ENCODE results near the gene NOL7. TPM values are rescaled to one million over a fixed set of nuclear protein-coding genes. Genes with fewer than 3 reads are reported as not detected.

NOL7 gene
- total and polyA plus RNA-seq, 9 of the 15 experiments (the other 6 are each of a cell fraction or from before 2014, with no cell fraction given), result 19.4 to 235 (median 157) TPM

- 0 out of 2 replicates have a peak, but pooled peaks have one; percentile 42 for TF ChIP-seq PKNOX1 (IDR thresholded peaks at IDR 0.05)
- TF ChIP-seq TCF7L2 (IDR thresholded peaks at IDR 0.05; ENCODE audit: low read depth, low read length), result no peak
- TF ChIP-seq PCBP2 (IDR thresholded peaks at IDR 0.05; ENCODE audit: low read depth, low read length, poor library complexity, severe bottlenecking), result no peak
- peak; percentile 65; the same call in 1 of the 2 replicates for TF ChIP-seq USF2 (CRISPR knock-in tag; IDR thresholded peaks at IDR 0.05)
- TF ChIP-seq MCM3 (IDR thresholded peaks at IDR 0.05), result no peak
- no peak for TF ChIP-seq THRAP3 (IDR thresholded peaks at IDR 0.05; ENCODE audit: borderline replicate concordance)
- TF ChIP-seq SIRT6 (IDR thresholded peaks at IDR 0.05; ENCODE audit: low read depth, low read length), result no peak
- TF ChIP-seq RBM25 (IDR thresholded peaks at IDR 0.05; ENCODE audit: low read depth, low read length, severe bottlenecking), result no peak
- TF ChIP-seq RHOXF2B (CRISPR knock-in tag; conservative IDR thresholded peaks at IDR 0.05), result peak; percentile 79; the same call in 1 of the 2 replicates
- no peak for TF ChIP-seq ZHX1 (conservative IDR thresholded peaks at IDR 0.05; ENCODE audit: low read length)
- TF ChIP-seq E4F1 (CRISPR knock-in tag; IDR thresholded peaks at IDR 0.05; ENCODE audit: borderline replicate concordance), result no peak
- peak; percentile 86 for TF ChIP-seq GTF2E2 (tag; IDR thresholded peaks at IDR 0.05)
- TF ChIP-seq ZNF583 (CRISPR knock-in tag; IDR thresholded peaks at IDR 0.05), result 0 out of 2 replicates have a peak, but pooled peaks have one; percentile 51
- 0 out of 2 replicates have a peak, but pooled peaks have one; percentile 10 for TF ChIP-seq THAP7 (CRISPR knock-in tag; IDR thresholded peaks at IDR 0.05)
- TF ChIP-seq ZNF518B (CRISPR knock-in tag; IDR thresholded peaks at IDR 0.05), result no peak
Measured at GRCh38 chr6:13614926-13615791, at the start of gene NOL7 (continued).
